Natural killer cell (primary cell): ENCODE measurements around the gene BRD2. TPM values are rescaled to one million over a fixed set of nuclear protein-coding genes. Genes with fewer than 3 reads are reported as not detected.

Source experiments
- ATAC-seq, 3 donors: fragments of 150-1000 bp in 2 of 3; fragments of 200-7000 bp in 1 of 3; cut with Tn5 transposase; 1 replicate in 1 of 3; 2 replicates in 2 of 3; pipeline ENCODE4 v1.10.0; 2021; ENCODE audit warnings: mild to moderate bottlenecking in 2 of 3, moderate library complexity in 2 of 3
- DNase-seq, 2 donors: peaks; one replicate each; pipeline versions ENCODE4 v3.0.0 to v3.0.0-alpha.2; 2013 to 2021; ENCODE audit warnings: mixed read lengths in 1 of 2
- H3K27ac ChIP-seq: one replicate; pipeline ENCODE4 v1.5.1; 2013; ENCODE audit warnings: mild to moderate bottlenecking, low read length
- H3K27me3 ChIP-seq: one replicate; pipeline ENCODE4 v1.6.1; 2013; ENCODE audit warnings: low read length; ENCODE audit not compliant: control insufficient read depth, insufficient read depth
- H3K36me3 ChIP-seq: one replicate; pipeline ENCODE4 v1.6.1; 2013; ENCODE audit warnings: low read length; ENCODE audit not compliant: control insufficient read depth, insufficient read depth
- H3K4me1 ChIP-seq: one replicate; pipeline ENCODE4 v1.6.1; 2013; ENCODE audit warnings: low read length; ENCODE audit not compliant: control insufficient read depth, insufficient read depth
- H3K4me3 ChIP-seq: one replicate; pipeline ENCODE4 v1.5.1; 2013; ENCODE audit warnings: low read length
- H3K9me3 ChIP-seq: one replicate; pipeline ENCODE4 v1.6.1; 2013; ENCODE audit warnings: low read length; ENCODE audit not compliant: control insufficient read depth, insufficient read depth
- H3K27ac Mint-ChIP-seq, 2 donors: one replicate each; pipeline ENCODE4 v1.8.0; 2022; ENCODE audit warnings: mild to moderate bottlenecking in 2 of 2, mixed read lengths in 2 of 2, moderate library complexity in 1 of 2
- H3K27me3 Mint-ChIP-seq, 2 donors: one replicate each; pipeline ENCODE4 v1.8.0; 2022; ENCODE audit warnings: low read depth in 2 of 2, mixed read lengths in 2 of 2
- H3K36me3 Mint-ChIP-seq: one replicate; pipeline ENCODE4 v1.8.0; 2022; ENCODE audit warnings: mixed read lengths
- H3K4me1 Mint-ChIP-seq, 2 donors: one replicate each; pipeline ENCODE4 v1.8.0; 2022; ENCODE audit warnings: mixed read lengths in 2 of 2
- H3K4me3 Mint-ChIP-seq: one replicate; pipeline ENCODE4 v1.8.0; 2022; ENCODE audit warnings: mild to moderate bottlenecking, moderate library complexity, mixed read lengths
- H3K9me3 Mint-ChIP-seq, 2 donors: one replicate each; pipeline ENCODE4 v1.8.0; 2022; ENCODE audit warnings: mixed read lengths in 2 of 2
- CTCF ChIP-seq: fragments of 200-600 bp; IDR thresholded peaks from one replicate; pipeline ENCODE4 v1.8.0; 2022; ENCODE audit warnings: antibody characterized with exemption
- WGBS: methylation state at CpG from one replicate; pipeline ENCODE4 v1.1.7; 2013; ENCODE audit warnings: missing lambda C conversion rate; ENCODE audit not compliant: insufficient coverage; 5-methylcytosine and 5-hydroxymethylcytosine counted together
- intact Hi-C: fragments of 100-400 bp; cut with micrococcal nuclease; formaldehyde crosslinking; loops from one replicate; pipeline ENCODE4 v1.14.2; 2022
- total RNA-seq, 4 donors: library from RNA; stranded (reverse); fragments of 120-200 nt in 1 of 4; gene quantifications; one replicate each; pipeline versions ENCODE4 v1.2.3 to v1.2.4, GENCODE V29; 2013 to 2022

Gene BRD2
- total RNA-seq, 3 donors from 2014 or later (not counting 1 experiment from before 2014, with no cell fraction given) = 653 to 886 (median 714) TPM

GRCh38 chr6:32946893-32947292 is 21.5 kb upstream of the BRD2 start:
- H3K4me3 Mint-ChIP-seq = no peak overlapping the region
- H3K27ac Mint-ChIP-seq = peak overlapping the region; percentile 1 to 98
- DNase-seq (no peak), ATAC-seq (no peak)
- no peak for TF ChIP-seq CTCF
- Histone ChIP-seq H3K27ac (no peak overlapping the region), H3K4me3 (no peak overlapping the region), H3K9me3 (no peaks in the 10 kb centered on the region), H3K4me1 (peaks cover 60% of the 10 kb centered on the region), H3K36me3 (no peaks in the 10 kb centered on the region), H3K27me3 (no peaks in the 10 kb centered on the region)
- no peaks in the 10 kb centered on the region for H3K9me3 Mint-ChIP-seq
- H3K4me1 Mint-ChIP-seq = peaks cover 46 to 47% of the 10 kb centered on the region in 2 donors
- intact Hi-C loops = loop anchor here (10.0 kb wide), 1 partner anchor 262 kb away; no protein-coding TSS in a partner anchor
- H3K36me3 Mint-ChIP-seq = no peaks in the 10 kb centered on the region
- H3K27me3 Mint-ChIP-seq = no peaks in the 10 kb centered on the region

GRCh38 chr6:32947552-32948465 is 20.6 kb upstream of the BRD2 start:
- Histone ChIP-seq H3K36me3 (no peaks in the 10 kb centered on the region), H3K27ac (no peak overlapping the region), H3K4me1 (peaks cover 58% of the 10 kb centered on the region), H3K9me3 (no peaks in the 10 kb centered on the region), H3K27me3 (no peaks in the 10 kb centered on the region), H3K4me3 (no peak overlapping the region)
- Mint-ChIP-seq H3K9me3 (no peaks in the 10 kb centered on the region), H3K27ac (no peak overlapping the region), H3K4me1 (peaks cover 45 to 46% of the 10 kb centered on the region in 2 donors), H3K36me3 (no peaks in the 10 kb centered on the region), H3K4me3 (no peak overlapping the region), H3K27me3 (no peaks in the 10 kb centered on the region)
- peak in 1 of 2 donors; percentile 78 for DNase-seq
- no peak for TF ChIP-seq CTCF
- intact Hi-C loops = loop anchor here (10.0 kb wide), 1 partner anchor 263 kb away; no protein-coding TSS in a partner anchor
- peak in 1 of 3 donors; percentile 27 for ATAC-seq
- 77% methylated on average over 9 of the region's 11 CpGs for WGBS

- no peaks in the 10 kb centered on the region for H3K27me3 ChIP-seq
- no peaks in the 10 kb centered on the region for H3K9me3 ChIP-seq
- TF ChIP-seq CTCF = no peak
- H3K27ac ChIP-seq = no peak overlapping the region
- DNase-seq (no peak), ATAC-seq (no peak)
- Mint-ChIP-seq H3K4me3 (no peak overlapping the region), H3K27ac (no peak overlapping the region), H3K27me3 (no peaks in the 10 kb centered on the region), H3K9me3 (no peaks in the 10 kb centered on the region), H3K36me3 (no peaks in the 10 kb centered on the region), H3K4me1 (peaks cover 45 to 46% of the 10 kb centered on the region in 2 donors)
- 89% methylated on average over 9 of the region's 9 CpGs for WGBS
- intact Hi-C loops = loop anchor here (10.0 kb wide), 1 partner anchor 264 kb away; no protein-coding TSS in a partner anchor
- H3K36me3 ChIP-seq = no peaks in the 10 kb centered on the region
- peaks cover 52% of the 10 kb centered on the region for H3K4me1 ChIP-seq
- H3K4me3 ChIP-seq = no peak overlapping the region
Observed at GRCh38 chr6:32949113-32949512, 19.3 kb upstream of the BRD2 start.
